Measurements from ENCODE around the gene COL10A1. TPM values are rescaled to one million over a fixed set of nuclear protein-coding genes. Genes with fewer than 3 reads are reported as not detected.
"Not testable (repeated sequence)": the region's sequence is repeated elsewhere in the genome, so short reads cannot be mapped to it uniquely, and the experiment has no call there.

COL10A1 gene
- total RNA-seq, 1 donor from 2014 or later: 0.05 TPM

DNA sequence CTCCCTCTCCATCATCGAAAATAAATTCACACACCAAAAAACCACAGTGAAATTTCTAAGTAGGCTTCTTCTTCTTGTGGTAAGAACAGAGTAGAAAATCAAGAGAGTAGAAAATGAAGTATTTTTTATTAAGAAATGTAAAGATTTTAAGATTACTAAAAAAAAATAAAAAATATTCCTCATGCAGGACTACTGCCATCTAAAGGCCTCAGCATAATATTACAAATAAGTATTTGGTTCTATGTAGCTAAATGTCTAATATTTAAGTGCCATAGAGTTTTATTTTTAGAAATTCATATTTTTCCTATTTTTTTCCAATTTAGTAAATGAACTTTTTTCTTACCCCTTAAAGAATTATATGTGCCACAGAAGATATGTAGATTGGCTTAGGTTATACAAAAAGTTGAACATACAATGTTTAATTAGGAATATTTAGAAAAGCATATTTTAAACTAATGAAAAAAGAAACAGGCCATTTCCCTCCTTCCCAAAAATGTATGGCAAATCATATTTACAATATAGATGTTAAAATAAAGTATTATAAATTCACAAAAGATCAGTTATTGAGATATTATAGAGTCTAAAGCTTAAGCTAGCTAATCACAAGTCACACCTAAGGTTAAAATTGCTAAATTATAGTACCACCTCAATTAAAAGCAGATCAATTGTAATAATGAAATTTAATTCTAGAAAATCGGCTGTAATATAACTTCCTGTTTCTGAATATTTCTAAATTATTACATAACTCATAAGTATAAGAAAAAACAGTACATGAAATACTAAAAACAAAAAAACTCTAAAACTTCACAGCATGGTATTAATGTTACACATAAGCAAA lies 28.7 kb downstream of the COL10A1 start:
- Histone ChIP-seq H3K4me3 (no peak overlapping the region), H3K27me3 (ENCODE audit: low read depth) (no peaks in the 10 kb centered on the region), H3K27ac (replicated peaks) (no peak overlapping the region), H3K4me1 (peaks cover 27% of the 10 kb centered on the region), H3K36me3 (peaks cover 9% of the 10 kb centered on the region), H3K9me3 (replicated peaks) (peaks cover 12% of the 10 kb centered on the region)
- TF ChIP-seq, protein P1, sequence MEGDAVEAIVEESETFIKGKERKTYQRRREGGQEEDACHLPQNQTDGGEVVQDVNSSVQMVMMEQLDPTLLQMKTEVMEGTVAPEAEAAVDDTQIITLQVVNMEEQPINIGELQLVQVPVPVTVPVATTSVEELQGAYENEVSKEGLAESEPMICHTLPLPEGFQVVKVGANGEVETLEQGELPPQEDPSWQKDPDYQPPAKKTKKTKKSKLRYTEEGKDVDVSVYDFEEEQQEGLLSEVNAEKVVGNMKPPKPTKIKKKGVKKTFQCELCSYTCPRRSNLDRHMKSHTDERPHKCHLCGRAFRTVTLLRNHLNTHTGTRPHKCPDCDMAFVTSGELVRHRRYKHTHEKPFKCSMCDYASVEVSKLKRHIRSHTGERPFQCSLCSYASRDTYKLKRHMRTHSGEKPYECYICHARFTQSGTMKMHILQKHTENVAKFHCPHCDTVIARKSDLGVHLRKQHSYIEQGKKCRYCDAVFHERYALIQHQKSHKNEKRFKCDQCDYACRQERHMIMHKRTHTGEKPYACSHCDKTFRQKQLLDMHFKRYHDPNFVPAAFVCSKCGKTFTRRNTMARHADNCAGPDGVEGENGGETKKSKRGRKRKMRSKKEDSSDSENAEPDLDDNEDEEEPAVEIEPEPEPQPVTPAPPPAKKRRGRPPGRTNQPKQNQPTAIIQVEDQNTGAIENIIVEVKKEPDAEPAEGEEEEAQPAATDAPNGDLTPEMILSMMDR (IDR thresholded peaks at IDR 0.05; ENCODE audit: borderline replicate concordance): peak; percentile 64
- intact Hi-C loops (cut with micrococcal nuclease): loop anchor here (2.0 kb wide), 1 partner anchor 86 kb away; no protein-coding TSS in a partner anchor
- no peak for DNase-seq

DNA sequence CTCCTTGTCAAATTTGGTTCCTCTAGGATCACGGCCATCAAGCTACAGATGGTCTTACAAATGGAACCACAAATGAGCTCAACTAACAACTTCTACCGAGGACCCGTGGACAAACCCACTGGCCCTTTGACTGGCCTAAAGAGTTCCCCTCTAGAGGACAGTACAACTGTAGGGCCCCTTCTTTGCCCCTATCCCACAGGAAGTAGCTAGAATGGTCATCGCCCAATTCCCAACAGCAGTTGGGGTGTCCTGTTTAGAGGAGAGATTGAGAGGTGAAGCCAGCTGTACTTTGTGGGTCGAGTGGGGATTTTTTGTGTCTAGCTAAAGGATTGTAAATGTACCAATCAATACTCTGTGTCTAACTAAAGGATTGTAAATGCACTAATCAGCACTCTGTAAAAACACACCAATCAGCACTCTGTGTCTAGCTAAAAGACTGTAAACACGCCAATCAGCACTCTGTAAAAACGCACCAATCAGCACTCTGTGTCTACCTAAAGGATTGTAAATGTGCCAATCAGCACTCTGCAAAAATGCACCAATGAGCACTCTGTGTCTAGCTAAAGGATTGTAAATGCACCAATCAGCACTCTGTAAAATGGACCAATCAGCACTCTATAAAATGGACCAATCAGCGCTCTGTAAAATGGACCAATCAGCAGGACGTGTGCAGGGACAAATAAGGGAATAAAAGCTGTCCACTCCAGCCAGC lies 29.7 kb downstream of the COL10A1 start:
- peaks cover 17% of the 10 kb centered on the region for H3K4me1 ChIP-seq
- H3K9me3 ChIP-seq (replicated peaks): peaks cover 19% of the 10 kb centered on the region
- intact Hi-C loops (cut with micrococcal nuclease): loop anchor here (2.0 kb wide), 1 partner anchor 85 kb away; no protein-coding TSS in a partner anchor
- H3K4me3 ChIP-seq; H3K36me3 ChIP-seq; DNase-seq; H3K27me3 ChIP-seq (ENCODE audit: low read depth); H3K27ac ChIP-seq (replicated peaks): not testable (repeated sequence)

DNA sequence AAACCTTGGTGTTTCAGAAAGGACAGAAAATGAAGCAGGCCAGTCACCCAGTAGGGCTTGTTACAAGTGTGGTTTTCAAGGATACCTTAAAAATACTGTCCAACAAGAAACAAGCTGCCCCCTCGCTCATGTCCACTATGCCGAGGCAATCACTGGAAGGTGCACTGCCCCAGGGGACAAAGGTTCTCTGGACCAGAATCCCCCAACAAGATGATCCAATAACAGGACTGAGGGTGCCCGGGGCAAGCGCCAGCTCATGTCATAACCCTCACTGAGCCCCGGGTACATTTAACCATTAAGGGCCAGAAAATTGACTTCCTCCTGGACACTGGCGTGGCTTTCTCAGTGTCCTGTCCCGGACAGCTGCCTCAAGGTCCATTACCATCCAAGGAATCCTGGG lies 31.9 kb downstream of the COL10A1 start:
- Histone ChIP-seq H3K27me3 (ENCODE audit: low read depth) (no peaks in the 10 kb centered on the region), H3K4me3 (no peak overlapping the region), H3K4me1 (peaks cover 7% of the 10 kb centered on the region), H3K9me3 (replicated peaks) (peaks cover 21% of the 10 kb centered on the region), H3K27ac (replicated peaks) (peak overlapping the region; percentile 49), H3K36me3 (peaks cover 9% of the 10 kb centered on the region)
- intact Hi-C loops (cut with micrococcal nuclease): no loop called here
- TF ChIP-seq, protein P1 (IDR thresholded peaks at IDR 0.05; ENCODE audit: borderline replicate concordance): no peak
- DNase-seq: no peak

DNA sequence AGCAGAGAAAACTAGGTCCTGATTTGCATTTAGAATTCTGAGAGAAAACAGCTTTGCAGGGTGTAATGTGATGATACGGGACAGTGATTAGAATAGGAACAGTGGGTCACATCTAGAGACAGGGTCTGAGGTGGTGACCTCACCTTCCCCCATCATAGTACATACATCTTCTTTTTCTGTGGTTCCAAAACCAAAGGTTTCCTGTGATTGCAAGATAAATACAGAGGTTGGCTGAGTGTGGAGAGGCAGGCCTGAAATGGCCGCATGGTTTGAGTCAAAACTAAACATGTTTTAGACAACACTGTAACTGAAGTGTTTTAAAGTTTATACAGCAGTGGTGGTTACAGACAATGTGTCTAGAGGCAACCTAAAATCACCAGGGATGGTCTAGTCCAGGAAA lies 35.7 kb downstream of the COL10A1 start:
- H3K4me3 ChIP-seq: no peak overlapping the region
- H3K27ac ChIP-seq (replicated peaks): no peak overlapping the region
- H3K4me1 ChIP-seq: peaks cover 13% of the 10 kb centered on the region
- peaks cover 8% of the 10 kb centered on the region for H3K9me3 ChIP-seq (replicated peaks)
- intact Hi-C loops (cut with micrococcal nuclease): no loop called here
- TF ChIP-seq, protein P1 (IDR thresholded peaks at IDR 0.05; ENCODE audit: borderline replicate concordance): no peak
- no peaks in the 10 kb centered on the region for H3K27me3 ChIP-seq (ENCODE audit: low read depth)
- no peaks in the 10 kb centered on the region for H3K36me3 ChIP-seq
- no peak for DNase-seq

DNA sequence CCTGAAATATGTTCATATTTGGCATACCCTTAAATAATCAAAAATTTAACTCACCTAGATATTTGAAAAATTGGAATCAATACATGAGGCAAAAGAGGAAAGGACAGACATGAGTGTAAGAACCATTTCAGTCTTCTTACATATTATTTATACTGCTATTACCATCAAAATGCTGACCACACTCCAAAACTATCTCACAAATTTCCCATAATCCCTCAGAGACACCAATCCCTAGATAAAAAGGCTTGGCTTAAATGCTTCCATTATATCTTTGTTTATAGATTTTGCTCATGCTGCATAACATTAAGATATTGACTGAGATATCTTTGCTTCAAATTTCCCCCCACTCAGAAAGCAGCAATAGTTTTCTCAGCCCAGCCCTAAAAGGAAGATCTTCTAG lies 37.0 kb downstream of the COL10A1 start:
- H3K9me3 ChIP-seq (replicated peaks): peaks cover 8% of the 10 kb centered on the region

More for the DNA sequence above, 37.0 kb downstream of the COL10A1 start:
- intact Hi-C loops (cut with micrococcal nuclease): no loop called here
- H3K4me1 ChIP-seq: peaks cover 12% of the 10 kb centered on the region
- no peak overlapping the region for H3K4me3 ChIP-seq
- DNase-seq: no peak
- no peak overlapping the region for H3K27ac ChIP-seq (replicated peaks)
- H3K27me3 ChIP-seq (ENCODE audit: low read depth): no peaks in the 10 kb centered on the region
- TF ChIP-seq, protein P1 (IDR thresholded peaks at IDR 0.05; ENCODE audit: borderline replicate concordance): no peak
- H3K36me3 ChIP-seq: no peaks in the 10 kb centered on the region
